Esophagus (tissue), 2 donors: ENCODE results near the gene TEAD3. TPM values are rescaled to one million over a fixed set of nuclear protein-coding genes. Genes with fewer than 3 reads are reported as not detected.

Experiments used
- H3K27ac ChIP-seq, 2 donors: one replicate each; pipeline ENCODE4 v1.5.1; 2013; ENCODE audit warnings: low read depth in 2 of 2, mild to moderate bottlenecking in 2 of 2, inconsistent platforms in 1 of 2, low read length in 1 of 2, moderate library complexity in 1 of 2
- H3K27me3 ChIP-seq, 2 donors: one replicate each; pipeline ENCODE4 v1.6.1; 2013; ENCODE audit warnings: low read length in 2 of 2, control low read depth in 1 of 2, mild to moderate bottlenecking in 1 of 2; ENCODE audit not compliant: insufficient read depth in 2 of 2, control insufficient read depth in 1 of 2
- H3K36me3 ChIP-seq, 2 donors: one replicate each; pipeline ENCODE4 v1.6.1; 2013; ENCODE audit warnings: low read length in 1 of 2; ENCODE audit not compliant: control insufficient read depth in 2 of 2, insufficient read depth in 2 of 2
- H3K4me1 ChIP-seq, 2 donors: one replicate each; pipeline ENCODE4 v1.6.1; 2013; ENCODE audit warnings: low read length in 1 of 2; ENCODE audit not compliant: control insufficient read depth in 2 of 2, insufficient read depth in 2 of 2
- H3K4me3 ChIP-seq, 2 donors: one replicate each; pipeline ENCODE4 v1.5.1; 2013; ENCODE audit warnings: low read length in 2 of 2, mild to moderate bottlenecking in 2 of 2, low read depth in 1 of 2, moderate library complexity in 1 of 2
- H3K9me3 ChIP-seq, 2 donors: one replicate each; pipeline ENCODE4 v1.6.1; 2013; ENCODE audit warnings: mild to moderate bottlenecking in 2 of 2, low read depth in 1 of 2, low read length in 1 of 2, moderate library complexity in 1 of 2; ENCODE audit not compliant: control insufficient read depth in 2 of 2, insufficient read depth in 1 of 2
- WGBS, 2 donors: extraction: QIAGEN DNeasy Blood & Tissue Kit; methylation state at CpG; one replicate each; pipeline ENCODE4 v1.1.7; 2013; 5-methylcytosine and 5-hydroxymethylcytosine counted together
- polyA plus RNA-seq, 2 donors: library from polyadenylated mRNA; stranded (reverse); fragments of 200-250 nt; gene quantifications; one replicate each; pipeline ENCODE4 v1.2.3, GENCODE V29; 2013
- donor health status: healthy with polysubstance abuse.
- donor health status: Bipolar disorder and iron deficiency.

Gene TEAD3
- polyA plus RNA-seq, 2 donors, result 28.6 to 29.1 TPM

DNA sequence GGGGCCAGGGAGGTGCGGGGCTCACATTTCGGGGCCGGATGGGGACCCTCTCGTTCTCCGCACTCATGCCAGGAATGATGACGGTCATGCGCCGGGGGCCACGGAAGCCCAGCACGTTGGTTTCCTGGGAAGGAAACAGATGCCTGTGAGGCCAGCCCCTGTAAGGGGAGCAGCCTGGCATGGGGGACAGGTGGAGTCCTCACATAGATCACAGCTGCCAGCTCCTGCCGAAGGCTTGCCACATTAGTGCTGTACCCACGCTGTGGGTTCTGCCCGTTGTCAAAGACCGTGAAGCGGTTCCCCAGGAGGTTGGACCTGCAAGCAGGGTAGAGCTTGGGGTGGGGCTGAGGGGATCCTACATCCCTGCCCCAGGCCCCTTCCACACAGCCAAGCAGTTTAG lies 6.7 kb upstream of the TEAD3 start:
- peaks cover 0 to 10% of the 10 kb centered on the region in 2 donors for H3K4me1 ChIP-seq
- 46 to 56% methylated on average over 15 of the region's 15 CpGs for WGBS, 2 donors

GRCh38 chr6:35501784-35502183 lies 4.9 kb upstream of the TEAD3 start:
- 90 to 93% methylated on average over 2 of the region's 2 CpGs for WGBS, 2 donors
- H3K4me1 ChIP-seq, result peaks cover 4 to 16% of the 10 kb centered on the region in 2 donors
- no peaks in the 10 kb centered on the region for H3K27me3 ChIP-seq
- H3K4me3 ChIP-seq, result no peak overlapping the region
- H3K36me3 ChIP-seq, result no peaks in the 10 kb centered on the region
- no peaks in the 10 kb centered on the region for H3K9me3 ChIP-seq
- no peak overlapping the region for H3K27ac ChIP-seq

More for the DNA sequence above, 6.7 kb upstream of the TEAD3 start:
- Histone ChIP-seq H3K27ac (no peak overlapping the region), H3K36me3 (no peaks in the 10 kb centered on the region), H3K4me3 (no peak overlapping the region), H3K9me3 (no peaks in the 10 kb centered on the region), H3K27me3 (no peaks in the 10 kb centered on the region)

DNA sequence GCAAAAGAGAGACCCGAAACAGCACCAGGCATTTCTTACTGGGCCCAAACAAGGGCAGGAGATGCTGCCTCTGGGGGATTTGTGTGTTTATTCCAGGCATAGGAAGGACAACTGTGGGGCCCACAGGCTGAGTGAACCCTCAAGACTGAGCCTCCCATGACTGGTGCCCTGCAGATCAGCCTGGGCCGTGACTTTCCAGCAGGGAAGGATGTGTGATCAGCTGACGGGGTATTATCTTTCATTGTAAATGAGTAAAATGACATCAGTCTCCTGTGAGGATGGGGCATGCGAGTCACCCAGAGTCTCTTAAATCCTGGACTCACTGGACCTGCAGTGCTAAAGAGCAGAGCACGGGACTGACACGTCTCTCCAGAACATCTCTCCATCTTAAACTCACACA lies 3.9 kb upstream of the TEAD3 start:
- WGBS, 2 donors, result 73 to 81% methylated on average over 6 of the region's 6 CpGs
- Histone ChIP-seq H3K27ac (no peak overlapping the region), H3K27me3 (no peaks in the 10 kb centered on the region)

GRCh38 chr6:35499372-35499771 lies 2.5 kb upstream of the TEAD3 start:
- no peaks in the 10 kb centered on the region for H3K9me3 ChIP-seq
- no peaks in the 10 kb centered on the region for H3K27me3 ChIP-seq
- no peak overlapping the region for H3K4me3 ChIP-seq
- peaks cover 6 to 20% of the 10 kb centered on the region in 2 donors for H3K4me1 ChIP-seq
- 81 to 84% methylated on average over 4 of the region's 4 CpGs for WGBS, 2 donors
- no peaks in the 10 kb centered on the region for H3K36me3 ChIP-seq
- no peak overlapping the region for H3K27ac ChIP-seq

More for the DNA sequence above, 3.9 kb upstream of the TEAD3 start:
- H3K4me3 ChIP-seq, result no peak overlapping the region
- H3K36me3 ChIP-seq, result no peaks in the 10 kb centered on the region
- H3K9me3 ChIP-seq, result no peaks in the 10 kb centered on the region
- H3K4me1 ChIP-seq, result peaks cover 4 to 16% of the 10 kb centered on the region in 2 donors

DNA sequence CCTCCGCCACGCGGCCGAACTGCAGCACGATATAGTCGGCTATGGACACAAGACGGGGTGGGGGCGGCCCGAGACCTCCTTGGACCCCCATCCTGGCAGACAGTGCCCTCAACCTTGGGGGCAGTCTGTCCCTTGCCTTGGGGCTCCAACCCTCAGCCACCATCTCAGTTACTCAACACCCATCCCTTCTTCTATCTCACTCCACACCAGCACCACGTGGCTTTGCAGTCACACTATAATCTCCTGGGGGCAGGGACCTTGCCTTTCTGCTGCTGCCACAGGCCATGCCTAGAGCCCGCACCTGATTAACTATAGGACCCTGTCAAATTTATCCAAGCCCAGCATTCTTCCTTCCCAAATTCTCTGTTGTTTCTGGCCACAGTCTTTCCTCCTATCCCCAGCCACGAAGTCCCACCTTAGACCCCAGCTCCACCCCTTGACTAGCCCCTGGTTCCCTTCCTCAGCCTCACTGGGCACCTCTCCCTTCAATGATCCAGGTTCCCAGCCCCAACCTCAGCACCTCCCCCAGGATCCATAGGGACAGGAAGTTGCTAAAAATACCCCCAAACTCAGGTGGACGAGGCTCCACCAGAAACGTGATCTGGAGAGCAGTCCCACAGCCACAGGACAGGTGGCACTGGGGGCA lies 1.7 kb upstream of the TEAD3 start:
- peak overlapping the region; percentile 64 to 89 for H3K4me3 ChIP-seq
- peak overlapping the region; percentile 96 to 98 for H3K27ac ChIP-seq
- no peaks in the 10 kb centered on the region for H3K27me3 ChIP-seq
- peaks cover 7 to 28% of the 10 kb centered on the region in 2 donors for H3K4me1 ChIP-seq
- H3K9me3 ChIP-seq, result no peaks in the 10 kb centered on the region
- peaks cover 0 to 2% of the 10 kb centered on the region in 2 donors for H3K36me3 ChIP-seq
- 31 to 40% methylated on average over 14 of the region's 14 CpGs for WGBS, 2 donors

DNA sequence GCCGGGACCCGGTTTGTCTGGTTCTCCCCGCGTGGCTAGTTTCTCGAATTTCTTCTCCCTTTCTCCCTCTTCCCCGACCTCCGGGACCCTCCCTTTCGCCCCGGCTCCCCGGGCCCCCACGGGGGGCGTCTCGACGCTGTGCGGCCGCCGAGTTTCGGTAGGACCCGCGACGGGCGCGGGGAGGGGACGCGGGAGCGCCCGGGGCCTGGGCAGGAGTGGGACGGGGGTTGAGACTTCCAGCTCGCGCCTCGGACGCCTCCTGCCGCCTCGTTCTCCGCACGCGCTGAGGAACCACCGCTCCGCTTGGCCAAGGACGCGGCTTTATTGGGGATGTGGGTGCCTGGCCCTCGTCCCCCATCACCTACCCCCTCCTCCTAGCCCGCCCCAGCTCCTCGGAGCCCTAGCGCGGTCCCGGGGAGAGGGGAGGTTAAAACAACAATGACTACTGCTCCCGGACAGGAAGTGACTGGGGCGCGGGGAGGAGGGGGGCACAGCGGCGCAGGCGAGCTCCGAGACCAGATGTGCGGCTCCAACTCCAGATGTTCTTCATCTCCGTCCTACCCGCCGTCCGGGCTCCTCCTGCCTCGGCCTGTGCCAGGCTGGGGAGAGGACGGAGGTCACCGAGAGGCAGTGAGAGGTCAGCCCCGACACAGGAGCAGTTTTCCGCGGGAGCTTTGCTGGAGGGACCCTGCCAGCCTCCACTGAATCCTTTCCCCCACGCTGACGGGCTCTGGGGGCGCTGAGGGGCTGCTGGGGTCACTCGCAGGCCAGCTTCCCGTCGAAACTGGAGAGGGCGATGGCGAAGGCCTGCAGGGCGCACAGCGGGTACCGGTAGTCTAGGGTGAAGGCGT lies 917 bp upstream of the TEAD3 start:
- Histone ChIP-seq H3K27me3 (no peaks in the 10 kb centered on the region), H3K4me1 (peaks cover 7 to 33% of the 10 kb centered on the region in 2 donors), H3K4me3 (peak overlapping the region; percentile 64 to 89), H3K9me3 (no peaks in the 10 kb centered on the region), H3K27ac (peak overlapping the region; percentile 96 to 98), H3K36me3 (peaks cover 0 to 5% of the 10 kb centered on the region in 2 donors)
- 3 to 8% methylated on average over 59 to 77 of the region's 77 CpGs for WGBS, 2 donors

DNA sequence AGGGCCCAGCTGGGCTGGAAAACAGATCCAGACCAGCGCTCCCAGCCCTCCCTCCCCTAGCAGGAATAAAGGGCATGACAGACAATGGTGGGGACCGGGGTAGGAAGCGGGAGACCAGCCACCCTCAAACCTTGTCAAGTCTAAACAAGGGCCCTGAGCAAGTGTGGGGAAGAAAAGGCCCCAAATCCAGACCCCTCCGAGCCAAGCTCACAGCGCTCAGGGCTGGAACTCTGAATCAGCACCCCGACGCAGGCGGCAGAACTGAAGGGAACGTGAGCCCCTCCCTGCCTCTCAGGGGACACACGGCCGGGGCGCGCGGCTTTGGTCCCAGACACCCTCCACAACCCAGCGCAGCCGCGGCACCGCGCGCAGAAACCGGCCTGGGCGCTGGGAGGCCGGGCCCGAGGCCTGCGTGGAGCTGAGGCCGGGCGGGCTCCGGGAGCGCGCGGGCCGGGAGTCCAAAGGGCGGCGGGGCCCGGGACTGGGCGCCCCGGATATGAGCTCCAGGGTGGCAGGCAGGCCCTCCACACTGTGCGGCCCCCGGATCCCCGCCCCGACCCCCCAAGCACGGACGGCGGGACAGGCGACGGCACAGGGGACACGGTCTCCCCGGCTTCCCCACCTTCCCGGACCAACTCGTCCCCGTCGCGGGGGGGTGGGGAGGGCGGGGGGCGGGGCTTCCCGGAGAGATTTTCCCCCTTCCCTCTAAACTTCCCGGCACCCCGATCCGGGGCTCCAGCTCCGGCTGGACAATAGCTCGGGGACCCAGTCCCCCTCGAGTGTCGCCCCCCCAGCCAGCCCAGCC lies 641 bp downstream of the TEAD3 start:
- Histone ChIP-seq H3K9me3 (no peaks in the 10 kb centered on the region), H3K4me3 (peak overlapping the region; percentile 75 to 89), H3K36me3 (peaks cover 0 to 5% of the 10 kb centered on the region in 2 donors), H3K4me1 (peaks cover 18 to 49% of the 10 kb centered on the region in 2 donors), H3K27ac (peak overlapping the region; percentile 96 to 98), H3K27me3 (no peaks in the 10 kb centered on the region)
- 11 to 13% methylated on average over 46 to 63 of the region's 63 CpGs for WGBS, 2 donors

DNA sequence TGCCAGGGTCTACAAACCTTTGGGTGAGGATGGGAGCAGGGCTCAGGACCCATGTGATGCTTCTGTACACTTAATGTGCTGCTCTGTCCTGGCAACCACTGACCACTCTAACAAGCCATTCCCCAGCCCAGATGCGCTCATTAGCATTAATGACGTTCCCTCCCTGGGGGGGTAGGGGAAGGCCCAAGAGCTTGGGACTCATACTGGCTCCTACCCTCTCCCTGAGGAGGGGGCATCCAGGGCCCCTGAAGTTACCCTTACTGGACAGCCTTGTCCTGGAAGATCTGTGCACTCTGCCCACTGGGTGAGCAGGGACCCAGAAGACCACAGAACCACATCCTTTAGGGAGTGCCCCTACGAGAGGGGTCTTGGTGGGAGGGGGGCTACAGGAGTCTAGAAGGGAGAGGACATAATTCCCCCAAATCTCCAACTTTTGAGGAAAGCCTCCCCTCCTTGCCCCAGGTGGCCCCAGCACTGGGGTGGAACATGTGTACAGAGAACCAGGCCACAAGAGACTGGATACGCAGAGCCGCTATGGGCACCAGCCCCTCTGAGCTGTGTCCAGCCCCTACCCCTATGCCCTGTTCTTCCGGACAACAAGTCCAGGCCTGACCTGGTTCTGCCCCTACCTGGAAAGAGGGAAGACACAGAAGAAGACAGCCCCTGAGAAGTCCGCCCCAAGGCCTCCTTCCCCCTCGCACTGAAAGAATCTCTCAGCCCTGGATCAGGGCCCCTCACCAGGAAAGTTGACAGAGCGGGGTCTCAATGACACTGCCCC lies 1.4 kb downstream of the TEAD3 start:
- Histone ChIP-seq H3K4me1 (peaks cover 19 to 52% of the 10 kb centered on the region in 2 donors), H3K4me3 (peak overlapping the region; percentile 75 to 89), H3K27ac (peak overlapping the region; percentile 96 to 98), H3K36me3 (peaks cover 0 to 5% of the 10 kb centered on the region in 2 donors), H3K27me3 (no peaks in the 10 kb centered on the region), H3K9me3 (no peaks in the 10 kb centered on the region)
- WGBS, 2 donors, result 38 to 49% methylated on average over 9 of the region's 9 CpGs
